A549 (cell line): Measurements from ENCODE around the gene DNAJC5G. TPM values are rescaled to one million over a fixed set of nuclear protein-coding genes. Genes with fewer than 3 reads are reported as not detected.

Experiments
- ATAC-seq, 2 experiments: fragments of 200-7000 bp in 1 of 2; fragments of >200 bp in 1 of 2; cut with Nextera tagmentation in 1 of 2; cut with Tn5 transposase in 1 of 2; 3 replicates each; pipeline versions ENCODE4 v1.8.0 to v1.9.1; 2018 to 2020; ENCODE audit warnings: mild to moderate bottlenecking in 1 of 2, moderate library complexity in 1 of 2
- CTCF ChIA-PET: fragments of 300-600 bp; sonication (Branson Sonifier 250); formaldehyde crosslinking; extraction: SDS; loops from one replicate; lab custom pipeline; 2021; ENCODE audit warnings: antibody characterized with exemption, inconsistent platforms; lab: Yijun Ruan, JAX
- POLR2A ChIA-PET: fragments of 350-600 bp; formaldehyde crosslinking; extraction: SDS; loops from one replicate; lab custom pipeline; 2021; ENCODE audit warnings: antibody characterized with exemption, inconsistent platforms; lab: Yijun Ruan, JAX
- DNase-seq, 2 experiments: peaks; one replicate each; pipeline versions ENCODE4 v3.0.0 to v3.0.0-alpha.2; 2011 to 2016; ENCODE audit warnings: low read depth in 1 of 2, low spot score in 1 of 2
- FAIRE-seq: peaks from 2 replicates; lab custom pipeline; 2011; peaks lifted over from hg19 to GRCh38; lab: Jason Lieb, UNC
- H3K27ac ChIP-seq, 2 experiments: fragments of >200 bp; sonication (Bioruptor Twin); formaldehyde crosslinking; 3 replicates each; pipeline ENCODE4 v1.5.1; 2016 to 2017
- H3K4me1 ChIP-seq: fragments of >200 bp; sonication (Bioruptor Twin); formaldehyde crosslinking; 3 replicates; pipeline ENCODE4 v1.6.1; 2016
- H3K4me2 ChIP-seq: fragments of >200 bp; sonication (Bioruptor Twin); formaldehyde crosslinking; 3 replicates; pipeline ENCODE4 v1.6.1; 2016
- H3K4me3 ChIP-seq: fragments of >200 bp; sonication (Bioruptor Twin); formaldehyde crosslinking; 3 replicates; pipeline ENCODE4 v1.5.1; 2016
- H3K9me3 ChIP-seq: fragments of >200 bp; sonication (Bioruptor Twin); formaldehyde crosslinking; 3 replicates; pipeline ENCODE4 v1.6.1; 2016
- CBX2 ChIP-seq: fragments of 200-600 bp; sonication (generic); IDR thresholded peaks from 2 replicates; pipeline ENCODE4 v1.6.1; 2016; ENCODE audit warnings: low read depth, mild to moderate bottlenecking, borderline replicate concordance
- CTCF ChIP-seq: fragments of >200 bp; sonication (Bioruptor Twin); formaldehyde crosslinking; IDR thresholded peaks from 3 replicates; pipeline ENCODE4 v1.5.1; 2016
- E2F6 ChIP-seq: IDR thresholded peaks from 2 replicates; pipeline ENCODE4 v1.6.1; 2012; ENCODE audit warnings: low read depth, borderline replicate concordance
- EP300 ChIP-seq, 2 experiments: fragments of >200 bp; sonication (Bioruptor Twin); formaldehyde crosslinking; IDR thresholded peaks; 2 replicates in 1 of 2; 3 replicates in 1 of 2; pipeline ENCODE4 v1.6.1; 2016 to 2017
- ESRRA ChIP-seq: fragments of 150-350 bp; IDR thresholded peaks from 2 replicates; pipeline ENCODE4 v1.6.1; 2014; ENCODE audit warnings: mild to moderate bottlenecking, low read length, borderline replicate concordance
- GATA3 ChIP-seq: IDR thresholded peaks from 2 replicates; pipeline ENCODE4 v1.6.1; 2012; ENCODE audit warnings: borderline replicate concordance
- HES2 ChIP-seq: fragments of >200 bp; sonication (Bioruptor Twin); formaldehyde crosslinking; IDR thresholded peaks from 2 replicates; pipeline ENCODE4 v1.6.1; 2016
- HOXA7 ChIP-seq: fragments of 250-450 bp; sonication (Bioruptor Pico); IDR thresholded peaks from 2 replicates; pipeline ENCODE4 v1.5.0; 2020; ENCODE audit warnings: mild to moderate bottlenecking, moderate library complexity
- JUNB ChIP-seq: fragments of >200 bp; sonication (Bioruptor Twin); formaldehyde crosslinking; IDR thresholded peaks from 2 replicates; pipeline ENCODE4 v1.6.1; 2016
- MAFK ChIP-seq: fragments of 450-650 bp; IDR thresholded peaks from 2 replicates; pipeline ENCODE4 v1.6.1; 2014; ENCODE audit not compliant: partially characterized antibody
- MAX ChIP-seq: IDR thresholded peaks from 2 replicates; pipeline ENCODE4 v1.6.1; 2012
- MAZ ChIP-seq: fragments of 150-350 bp; IDR thresholded peaks from 2 replicates; pipeline ENCODE4 v1.6.1; 2014; ENCODE audit warnings: antibody characterized with exemption, low read depth, low read length, borderline replicate concordance
- MYC ChIP-seq: IDR thresholded peaks from 2 replicates; pipeline ENCODE4 v1.6.1; 2012; ENCODE audit warnings: mild to moderate bottlenecking, inconsistent platforms, low read length, improper control_type of control experiment, borderline replicate concordance
- NPAS2 ChIP-seq: fragments of 250-450 bp; sonication (Bioruptor Pico); IDR thresholded peaks from 2 replicates; pipeline ENCODE4 v1.8.0; 2022; ENCODE audit warnings: mild to moderate bottlenecking, moderate library complexity, borderline replicate concordance
- PHF8 ChIP-seq: fragments of 200-600 bp; sonication (generic); IDR thresholded peaks from 2 replicates; pipeline ENCODE4 v1.6.1; 2016; ENCODE audit warnings: low read depth, mild to moderate bottlenecking, antibody characterized with exemption, moderate library complexity, borderline replicate concordance
- POLR2A ChIP-seq: IDR thresholded peaks from 2 replicates; pipeline ENCODE4 v1.6.1; 2012; ENCODE audit warnings: mild to moderate bottlenecking, low read length
- POLR2AphosphoS2 ChIP-seq: conservative IDR thresholded peaks from 2 replicates; pipeline ENCODE4 v1.6.1; 2012; ENCODE audit warnings: low read length, improper control_type of control experiment, inconsistent platforms
- RARB ChIP-seq: fragments of 250-450 bp; sonication (Bioruptor Pico); IDR thresholded peaks from 2 replicates; pipeline ENCODE4 v1.8.0; 2021; ENCODE audit warnings: mild to moderate bottlenecking, moderate library complexity
- RCOR1 ChIP-seq: fragments of 150-350 bp; IDR thresholded peaks from 2 replicates; pipeline ENCODE4 v1.6.1; 2014; ENCODE audit warnings: antibody characterized with exemption, low read length, low read depth
- RFX5 ChIP-seq: fragments of 450-650 bp; IDR thresholded peaks from 2 replicates; pipeline ENCODE4 v1.7.1; 2014; ENCODE audit warnings: antibody characterized with exemption, mild to moderate bottlenecking, moderate library complexity
- ZC3H11A ChIP-seq: fragments of 450-650 bp; IDR thresholded peaks from 2 replicates; pipeline ENCODE4 v1.6.1; 2014; ENCODE audit warnings: antibody characterized with exemption, mild to moderate bottlenecking
- ZSCAN20 ChIP-seq: fragments of 250-450 bp; sonication (Bioruptor Pico); IDR thresholded peaks from 2 replicates; pipeline ENCODE4 v1.8.0; 2022; ENCODE audit warnings: mild to moderate bottlenecking, moderate library complexity
- WGBS: methylation state at CpG from one replicate; pipeline ENCODE4 v1.1.6; 2017; ENCODE audit errors: missing lambda C conversion rate; 5-methylcytosine and 5-hydroxymethylcytosine counted together
- polyA plus RNA-seq, 4 experiments: library from polyadenylated mRNA; depleted of rRNA in 3 of 4; stranded (reverse); fragments of >200 nt; fragmentation: RNase III in 1 of 4; extraction: RNeasy Plus Mini Kit Qiagen cat#74134 plus additional on column Dnase treatment in 1 of 4; gene quantifications; 2 replicates in 3 of 4; 3 replicates in 1 of 4; pipeline ENCODE4 v1.2.3, GENCODE V29; 2011 to 2017

Gene DNAJC5G
- polyA plus RNA-seq, 2 of the 4 experiments (the other 2 are of a cell fraction) = not detected

- ChIA-PET CTCF (interaction anchor here (1.5 to 20.5 kb wide), 5 partner anchors 10 to 208 kb away, joined by 5 to 394 read pairs (median 156); partner anchors contain the start of genes DNAJC5G, MPV17 and TRIM54), POLR2A (no interaction called here)
- TF ChIP-seq JUNB = no peak
- no peak for TF ChIP-seq E2F6
- TF ChIP-seq MAX = no peak
- TF ChIP-seq ESRRA = no peak
- TF ChIP-seq MAZ = no peak
- no peak for TF ChIP-seq RCOR1
- no peak for TF ChIP-seq RFX5
- no peak for TF ChIP-seq ZSCAN20
- no peak for TF ChIP-seq RARB (CRISPR knock-in tag)
- TF ChIP-seq POLR2A = no peak
- no peak for TF ChIP-seq CTCF
- no peak for TF ChIP-seq EP300 (IDR thresholded peaks at IDR 0.05)
- no peak for TF ChIP-seq POLR2AphosphoS2
- TF ChIP-seq NPAS2 (CRISPR knock-in tag) = no peak
- no peak for TF ChIP-seq HOXA7 (CRISPR knock-in tag)
- no peak for TF ChIP-seq CBX2
- no peak for TF ChIP-seq PHF8
- FAIRE-seq (no peak), ATAC-seq (no peak), DNase-seq (no peak)
- H3K4me3 ChIP-seq = no peak overlapping the region
- H3K9me3 ChIP-seq = no peaks in the 10 kb centered on the region
- H3K4me1 ChIP-seq = 0 out of 3 replicates have a peak, but pooled peaks cover 3% of the 10 kb centered on the region
- WGBS = 80% methylated on average over 51 of the region's 51 CpGs
- no peak overlapping the region for H3K4me2 ChIP-seq
- H3K27ac ChIP-seq = no peak overlapping the region
Measured at GRCh38 chr2:27306573-27307286, 31.5 kb downstream of the DNAJC5G start.

GRCh38 chr2:27307287-27307544 lies 32.0 kb downstream of the DNAJC5G start:
- ATAC-seq = no peak
- TF ChIP-seq GATA3 = no peak
- no peak for TF ChIP-seq MAZ
- no peak for TF ChIP-seq MYC
- TF ChIP-seq HES2 = no peak
- TF ChIP-seq MAFK = no peak
- TF ChIP-seq ZC3H11A = no peak
- Histone ChIP-seq H3K9me3 (no peaks in the 10 kb centered on the region), H3K27ac (no peak overlapping the region), H3K4me1 (0 out of 3 replicates have a peak, but pooled peaks cover 3% of the 10 kb centered on the region), H3K4me2 (no peak overlapping the region), H3K4me3 (no peak overlapping the region)
- no peak for DNase-seq
- WGBS = 82% methylated on average over 14 of the region's 14 CpGs
- no peak for FAIRE-seq
- POLR2A ChIA-PET = no interaction called here
- CTCF ChIA-PET = interaction anchor here (1.2 to 8.8 kb wide), 3 partner anchors 10 to 43 kb away, joined by 3 to 171 read pairs (median 22); partner anchors contain the start of genes MPV17 and SLC30A3
